ENCODE data around the gene RNF2. TPM values are rescaled to one million over a fixed set of nuclear protein-coding genes. Genes with fewer than 3 reads are reported as not detected.

The RNF2 gene
- total RNA-seq, 2 donors from 2014 or later, result 14.9 to 21.7 TPM

DNA sequence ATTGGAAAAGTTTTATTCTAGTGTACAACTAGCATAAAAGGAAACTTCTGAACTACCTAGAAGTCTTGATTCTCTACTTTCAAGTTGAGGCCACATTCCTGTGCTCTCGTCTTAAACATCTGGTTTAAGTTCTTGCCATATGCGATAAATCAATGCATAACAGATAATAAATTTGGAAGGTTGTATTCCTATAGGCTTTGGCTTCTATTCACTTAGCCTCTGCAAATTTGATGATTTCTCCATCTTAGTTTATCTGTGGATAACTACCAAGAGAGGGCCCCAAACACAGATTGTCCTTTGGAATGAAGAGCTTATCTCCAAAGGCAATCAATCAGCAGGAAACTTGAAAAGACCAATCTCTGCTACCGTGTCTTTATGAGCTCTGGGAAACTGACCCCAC, 11.7 kb upstream of the RNF2 start:
- TF ChIP-seq, protein P1, sequence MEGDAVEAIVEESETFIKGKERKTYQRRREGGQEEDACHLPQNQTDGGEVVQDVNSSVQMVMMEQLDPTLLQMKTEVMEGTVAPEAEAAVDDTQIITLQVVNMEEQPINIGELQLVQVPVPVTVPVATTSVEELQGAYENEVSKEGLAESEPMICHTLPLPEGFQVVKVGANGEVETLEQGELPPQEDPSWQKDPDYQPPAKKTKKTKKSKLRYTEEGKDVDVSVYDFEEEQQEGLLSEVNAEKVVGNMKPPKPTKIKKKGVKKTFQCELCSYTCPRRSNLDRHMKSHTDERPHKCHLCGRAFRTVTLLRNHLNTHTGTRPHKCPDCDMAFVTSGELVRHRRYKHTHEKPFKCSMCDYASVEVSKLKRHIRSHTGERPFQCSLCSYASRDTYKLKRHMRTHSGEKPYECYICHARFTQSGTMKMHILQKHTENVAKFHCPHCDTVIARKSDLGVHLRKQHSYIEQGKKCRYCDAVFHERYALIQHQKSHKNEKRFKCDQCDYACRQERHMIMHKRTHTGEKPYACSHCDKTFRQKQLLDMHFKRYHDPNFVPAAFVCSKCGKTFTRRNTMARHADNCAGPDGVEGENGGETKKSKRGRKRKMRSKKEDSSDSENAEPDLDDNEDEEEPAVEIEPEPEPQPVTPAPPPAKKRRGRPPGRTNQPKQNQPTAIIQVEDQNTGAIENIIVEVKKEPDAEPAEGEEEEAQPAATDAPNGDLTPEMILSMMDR (IDR thresholded peaks at IDR 0.05), result no peak
- intact Hi-C loops (cut with DNase I), result no loop called here

DNA sequence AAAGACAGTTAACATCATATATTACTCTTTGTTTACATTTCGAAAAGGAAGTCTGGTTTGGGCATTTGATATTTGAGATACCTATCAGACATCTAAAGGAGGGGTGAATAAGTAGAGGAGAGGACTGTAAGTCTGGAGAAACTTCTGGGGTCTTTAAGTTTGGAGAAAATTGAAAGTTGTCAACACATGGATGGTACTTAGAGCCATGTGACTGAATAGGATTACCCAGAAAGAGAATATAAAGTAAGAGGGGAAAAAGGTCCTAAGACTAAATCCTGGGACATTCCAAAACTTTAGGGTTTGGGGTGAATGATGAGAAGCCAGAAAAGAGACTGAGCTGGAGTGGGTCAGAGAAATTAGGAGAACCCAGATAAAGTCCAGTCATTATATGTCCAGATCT, 10.1 kb upstream of the RNF2 start:
- no peak for DNase-seq
- Histone ChIP-seq H3K4me3 (no peak overlapping the region), H3K9me3 (no peaks in the 10 kb centered on the region), H3K4me1 (no peaks in the 10 kb centered on the region), H3K36me3 (no peaks in the 10 kb centered on the region), H3K27ac (no peak overlapping the region), H3K9ac (ENCODE audit: low read depth in 2 of 2, low read length in 2 of 2) (no peak overlapping the region), H3K27me3 (no peaks in the 10 kb centered on the region)
- TF ChIP-seq, protein P1 (IDR thresholded peaks at IDR 0.05), result no peak
- intact Hi-C loops (cut with DNase I), result no loop called here

More for the DNA sequence above, 11.7 kb upstream of the RNF2 start:
- Histone ChIP-seq H3K4me1 (no peaks in the 10 kb centered on the region), H3K27ac (no peak overlapping the region), H3K9me3 (no peaks in the 10 kb centered on the region), H3K27me3 (no peaks in the 10 kb centered on the region), H3K36me3 (no peaks in the 10 kb centered on the region), H3K4me3 (no peak overlapping the region), H3K9ac (ENCODE audit: low read depth in 2 of 2, low read length in 2 of 2) (no peak overlapping the region)
- DNase-seq, result no peak

DNA sequence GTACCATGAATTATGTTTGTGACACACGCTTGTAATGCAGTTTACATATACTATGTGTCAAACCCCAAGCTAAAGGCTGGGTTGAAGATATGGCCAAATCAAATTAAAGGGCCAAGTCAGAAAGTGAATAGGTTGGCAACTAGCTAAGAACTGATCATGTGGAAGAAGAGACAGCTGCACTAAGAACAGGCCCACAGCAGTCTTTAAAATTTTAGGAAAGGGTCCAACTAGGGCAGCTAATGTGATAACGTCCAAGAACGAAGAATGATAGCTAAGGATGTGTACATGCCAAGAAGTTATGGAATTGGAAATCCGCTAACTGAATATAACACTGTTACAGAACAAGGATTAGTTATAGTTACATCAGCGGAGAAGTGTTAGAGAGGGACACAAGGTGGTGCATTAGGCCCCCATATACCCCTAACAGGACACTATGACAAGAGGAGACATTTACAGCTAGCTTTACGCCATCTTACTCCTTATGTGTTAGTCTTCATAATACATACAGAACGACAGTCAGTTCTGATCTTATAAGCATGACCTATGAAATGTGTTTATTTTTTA, 6.5 kb upstream of the RNF2 start:
- DNase-seq, result no peak
- Histone ChIP-seq H3K27me3 (no peaks in the 10 kb centered on the region), H3K9ac (ENCODE audit: low read depth in 2 of 2, low read length in 2 of 2) (no peak overlapping the region), H3K4me1 (no peaks in the 10 kb centered on the region), H3K36me3 (no peaks in the 10 kb centered on the region), H3K4me3 (no peak overlapping the region), H3K9me3 (no peaks in the 10 kb centered on the region), H3K27ac (no peak overlapping the region)
- TF ChIP-seq, protein P1 (IDR thresholded peaks at IDR 0.05), result no peak
- intact Hi-C loops (cut with DNase I), result no loop called here

DNA sequence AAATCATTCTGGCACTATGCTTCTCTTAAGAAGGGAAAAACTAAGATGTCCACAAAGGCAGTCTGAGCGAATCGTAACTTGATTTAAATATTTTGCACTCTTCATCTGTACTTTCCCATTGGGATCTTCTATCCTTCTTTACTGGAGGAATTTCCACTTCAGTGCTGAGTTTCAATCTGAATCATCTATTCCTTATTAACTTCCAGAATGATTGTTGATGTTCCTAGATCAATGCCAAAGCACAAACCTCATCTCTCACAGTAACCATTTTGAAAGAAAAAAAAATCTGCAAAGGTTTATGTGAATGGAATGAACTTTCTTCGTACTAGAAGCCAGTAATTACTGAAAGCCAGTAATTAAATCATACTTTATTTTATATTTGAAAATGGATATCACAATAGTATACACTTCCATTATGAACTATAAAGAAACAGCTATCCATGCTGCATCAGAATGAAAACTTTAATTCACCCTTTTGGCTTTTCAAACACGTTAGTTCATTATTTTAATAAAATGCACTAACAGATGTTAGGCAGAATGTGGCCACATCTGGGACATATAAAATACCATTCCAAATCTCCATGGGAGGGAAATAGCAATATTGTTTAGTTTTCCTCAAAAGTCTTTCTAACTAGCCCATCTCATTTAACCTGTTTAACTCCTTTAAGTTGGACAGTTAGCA, 5.5 kb upstream of the RNF2 start:
- Histone ChIP-seq H3K36me3 (no peaks in the 10 kb centered on the region), H3K9ac (ENCODE audit: low read depth in 2 of 2, low read length in 2 of 2) (no peak overlapping the region), H3K9me3 (no peaks in the 10 kb centered on the region), H3K27ac (no peak overlapping the region), H3K4me1 (no peaks in the 10 kb centered on the region), H3K27me3 (no peaks in the 10 kb centered on the region), H3K4me3 (no peak overlapping the region)
- TF ChIP-seq, protein P1 (IDR thresholded peaks at IDR 0.05), result no peak
- intact Hi-C loops (cut with DNase I), result loop anchor here (10.0 kb wide), 1 partner anchor 115 kb away; the partner anchor contains the start of genes SWT1 and TRMT1L
- DNase-seq, result no peak

DNA sequence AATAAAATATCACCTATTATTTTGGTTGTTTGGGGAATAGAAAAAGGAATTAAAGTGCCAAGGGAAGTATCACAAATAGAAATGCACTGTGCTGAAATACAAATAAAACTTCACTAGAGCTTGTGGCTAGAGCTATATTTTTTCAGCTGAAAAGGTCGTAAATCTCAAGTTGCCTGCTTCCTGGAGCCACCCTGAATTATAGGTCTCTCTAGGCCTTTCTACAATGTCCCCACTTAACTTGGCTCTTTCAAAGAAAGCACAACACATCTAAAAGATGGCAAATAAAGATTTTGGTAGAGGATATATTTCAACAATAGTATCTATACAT, 5.0 kb upstream of the RNF2 start:
- Histone ChIP-seq H3K27ac (no peak overlapping the region), H3K36me3 (no peaks in the 10 kb centered on the region), H3K9me3 (no peaks in the 10 kb centered on the region), H3K27me3 (no peaks in the 10 kb centered on the region), H3K9ac (ENCODE audit: low read depth in 2 of 2, low read length in 2 of 2) (no peak overlapping the region), H3K4me1 (no peaks in the 10 kb centered on the region), H3K4me3 (no peak overlapping the region)
- no peak for DNase-seq
- TF ChIP-seq, protein P1 (IDR thresholded peaks at IDR 0.05), result no peak
- intact Hi-C loops (cut with DNase I), result loop anchor here (10.0 kb wide), 1 partner anchor 114 kb away; the partner anchor contains the start of genes SWT1 and TRMT1L
